ENCODE measurements around the gene CES3.
"Not testable (repeated sequence)": the region's sequence is repeated elsewhere in the genome, so short reads cannot be mapped to it uniquely, and the experiment has no call there.

The CES3 gene

DNA sequence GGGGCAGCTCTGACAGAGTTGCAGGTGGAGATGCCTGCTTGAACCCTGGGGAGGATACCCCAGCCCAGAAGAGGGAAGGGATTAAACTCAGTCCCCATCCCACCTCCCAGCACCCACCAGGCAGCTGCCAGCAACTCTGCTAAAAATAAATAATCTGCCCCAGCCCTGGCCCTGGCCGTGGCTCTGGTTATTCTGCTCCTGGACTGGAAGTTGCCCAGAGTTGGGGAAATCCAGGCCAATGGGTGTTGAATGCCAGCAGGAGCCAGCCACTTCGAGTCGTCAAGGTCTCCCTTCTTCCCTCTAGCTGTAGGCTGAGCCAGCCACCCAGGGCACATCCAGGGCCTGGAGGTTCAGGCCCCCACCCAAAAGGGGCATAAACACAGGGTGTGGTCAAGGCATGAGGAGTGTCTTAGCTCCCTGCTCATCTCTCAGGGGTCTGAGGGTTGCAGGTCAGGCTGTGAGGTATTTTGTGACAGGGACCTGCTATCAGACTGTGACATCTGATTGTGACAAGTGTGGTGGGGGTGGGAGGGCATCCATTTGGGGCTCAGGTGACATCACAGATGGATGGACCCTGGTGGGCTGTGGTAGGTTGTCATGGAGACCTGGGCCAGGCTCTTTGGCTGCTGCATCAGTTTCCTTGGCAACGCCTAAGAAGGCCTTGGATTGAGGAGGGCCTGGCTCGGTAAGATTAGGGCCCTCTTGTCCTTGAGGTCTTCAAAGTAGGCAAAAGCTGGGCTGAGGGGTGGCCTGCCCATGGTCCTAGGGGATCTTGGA, 34.7 kb upstream of the CES3 start:
- DNase-seq (ENCODE audit: low read depth in 2 of 2): no peak

DNA sequence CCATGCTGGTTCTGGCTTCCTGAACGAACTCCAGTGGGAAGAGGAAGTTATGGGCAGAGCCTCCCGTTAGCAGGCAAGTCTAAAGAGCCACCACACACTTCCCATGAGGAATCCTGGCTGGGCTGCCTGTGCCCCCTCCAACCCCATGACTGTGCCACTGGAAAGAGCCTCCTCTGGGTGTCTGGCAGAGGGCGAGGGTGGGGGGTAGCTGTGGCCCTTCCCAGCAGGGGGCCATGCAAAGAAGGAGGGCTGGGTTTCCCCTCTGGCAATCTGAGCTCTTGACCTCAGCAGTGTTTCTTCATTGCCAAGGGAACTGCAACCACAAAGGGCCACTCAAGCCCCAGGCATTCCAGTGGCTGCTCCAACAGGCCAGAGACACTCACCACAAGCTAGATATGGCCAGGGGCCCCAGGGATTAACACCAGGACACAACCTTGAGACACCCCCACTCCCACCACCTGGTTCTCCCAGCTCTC, 34.1 kb upstream of the CES3 start:
- DNase-seq (ENCODE audit: low read depth in 2 of 2): no peak

DNA sequence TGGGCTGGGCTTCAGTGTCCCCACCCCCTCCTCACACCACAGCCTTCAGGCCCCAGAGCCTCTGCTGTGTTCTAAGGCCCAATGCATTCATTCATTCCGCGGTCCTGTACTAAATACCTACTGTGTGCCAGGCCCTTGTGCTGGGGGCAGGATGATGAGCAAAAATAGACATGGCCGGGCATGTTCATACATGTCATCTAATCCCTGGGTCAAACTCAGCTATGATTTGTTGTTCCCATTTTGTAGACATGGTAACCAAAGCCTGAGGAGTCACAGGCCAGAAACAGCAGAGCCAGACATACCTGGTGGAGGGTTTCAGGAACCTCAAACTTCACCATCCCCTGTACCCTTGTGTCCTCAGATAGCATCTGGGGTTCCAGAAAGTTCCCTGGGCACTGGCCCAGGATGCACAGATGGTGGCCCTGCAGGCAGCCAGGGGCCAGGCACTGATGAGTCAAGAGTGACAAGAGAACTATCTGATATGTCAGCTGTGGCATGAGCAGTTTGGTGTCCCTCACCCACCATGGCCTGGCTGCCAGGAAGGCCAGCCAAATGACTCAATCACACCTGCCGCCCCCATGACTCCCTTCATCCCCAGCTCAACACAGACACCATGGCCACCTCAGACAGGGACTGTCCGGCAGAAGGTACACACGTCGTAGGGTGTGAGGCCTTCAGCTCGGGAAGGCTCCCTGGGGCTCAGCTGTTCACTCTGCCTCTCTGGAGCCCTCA, 33.0 kb upstream of the CES3 start:
- no peak for DNase-seq (ENCODE audit: low read depth in 2 of 2)

DNA sequence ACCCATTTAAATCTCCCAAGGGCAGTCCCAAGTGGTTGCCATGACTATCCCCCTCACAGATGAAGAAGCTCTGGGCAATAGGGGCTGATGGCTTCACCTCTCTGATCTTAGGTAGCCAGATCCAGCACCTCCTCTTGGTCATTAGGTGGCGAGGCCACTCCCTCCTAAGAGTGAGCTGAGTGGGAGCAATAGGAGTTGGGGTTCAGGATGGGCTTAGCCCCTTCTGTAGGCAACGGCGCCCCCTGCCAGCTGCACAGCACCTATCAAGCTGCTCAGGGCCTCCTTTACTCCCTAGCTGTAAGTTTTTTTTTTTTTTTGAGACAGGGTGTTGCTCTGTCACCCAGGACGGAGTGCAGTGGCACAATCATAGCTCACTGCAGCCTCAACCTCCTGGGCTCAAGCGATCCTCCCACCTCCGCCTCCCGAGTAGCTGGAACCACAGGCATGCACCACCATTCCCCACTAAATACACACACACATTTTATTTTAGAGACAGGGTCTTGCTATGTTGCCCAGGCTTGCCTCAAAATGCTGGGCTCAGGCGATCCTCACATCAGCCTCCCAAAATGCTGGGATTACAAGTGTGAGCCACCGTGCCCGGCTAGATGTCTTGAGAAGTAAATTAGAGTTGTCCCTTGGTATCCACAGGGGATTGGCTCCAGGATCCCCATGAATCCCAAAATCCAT, 32.2 kb upstream of the CES3 start:
- no peak for DNase-seq (ENCODE audit: low read depth in 2 of 2)

DNA sequence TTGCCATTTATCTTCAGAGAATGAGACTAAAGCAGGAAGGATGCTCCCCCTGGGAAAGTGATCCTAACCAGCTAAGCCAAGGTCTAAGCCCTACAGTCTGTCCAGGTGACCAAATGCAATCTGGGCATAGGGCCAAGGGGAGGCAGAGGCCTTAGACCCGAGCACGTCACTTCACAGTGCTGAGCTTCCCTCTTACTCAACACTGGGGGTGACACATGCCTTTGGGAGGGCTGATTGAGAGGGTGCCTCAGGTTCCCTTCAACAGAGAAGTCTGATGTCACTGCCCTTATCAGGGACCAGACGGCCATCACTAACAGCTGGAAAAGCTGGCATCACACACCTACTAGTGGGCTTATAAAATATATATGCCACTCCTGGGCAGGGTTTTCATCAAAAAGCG, 30.9 kb upstream of the CES3 start:
- DNase-seq (ENCODE audit: low read depth in 2 of 2): no peak

DNA sequence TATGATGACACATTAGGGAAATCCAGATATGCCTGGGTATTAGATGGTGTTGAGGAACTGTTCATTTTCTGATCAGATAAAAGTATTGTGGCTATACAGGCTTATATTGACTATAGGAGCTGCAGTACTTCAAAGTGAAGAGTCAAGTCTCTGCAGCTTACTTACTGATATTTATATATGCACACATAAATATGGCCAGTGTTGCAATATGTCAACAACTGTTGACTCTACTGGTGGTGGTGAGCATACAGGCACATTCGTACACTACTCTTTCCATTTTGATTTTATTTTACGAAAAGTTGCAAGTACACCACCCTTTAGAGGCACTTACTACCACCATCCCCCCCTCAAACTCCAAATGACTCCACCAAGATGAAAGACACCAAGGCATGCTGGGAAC, 29.4 kb upstream of the CES3 start:
- DNase-seq (ENCODE audit: low read depth in 2 of 2): no peak

DNA sequence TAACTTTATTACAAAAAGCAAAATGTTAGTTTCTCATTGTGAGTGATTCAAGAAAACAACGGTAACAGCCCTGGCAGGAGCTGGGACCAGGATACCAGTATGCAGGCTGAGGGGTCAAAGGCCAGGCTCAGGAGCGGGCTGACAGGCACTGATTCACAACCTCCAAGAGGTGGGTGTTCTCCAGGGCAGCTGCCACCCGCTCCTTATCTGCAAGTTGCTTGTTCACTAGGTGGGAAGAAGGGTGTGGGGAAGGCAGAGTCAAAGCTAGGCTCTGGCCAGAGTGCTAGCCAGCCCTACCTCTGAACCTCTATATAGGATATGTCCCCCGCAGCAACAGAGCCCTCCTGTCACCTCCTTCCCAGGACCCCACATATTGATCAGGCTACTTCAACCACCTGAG, 29.0 kb upstream of the CES3 start:
- no peak for DNase-seq (ENCODE audit: low read depth in 2 of 2)

DNA sequence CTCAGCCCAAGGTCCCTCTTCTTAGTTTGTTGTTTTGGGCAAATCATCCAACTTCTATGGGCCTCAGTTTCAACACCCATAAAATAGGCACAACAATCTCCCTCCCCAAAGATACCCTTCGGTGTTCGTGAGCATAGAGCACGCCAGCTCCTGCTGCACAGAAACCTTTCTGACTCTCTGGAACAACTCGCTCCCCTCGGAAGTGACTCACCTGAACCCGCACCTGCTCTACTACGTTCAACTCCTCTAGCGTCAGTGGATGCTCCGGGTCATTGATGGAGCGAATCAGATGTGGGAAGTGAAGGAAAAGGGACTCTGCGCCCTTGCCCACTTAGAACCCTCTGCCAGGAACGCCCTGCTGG, 27.3 kb upstream of the CES3 start:
- DNase-seq (ENCODE audit: low read depth in 2 of 2): peak; percentile 36 to 49

DNA sequence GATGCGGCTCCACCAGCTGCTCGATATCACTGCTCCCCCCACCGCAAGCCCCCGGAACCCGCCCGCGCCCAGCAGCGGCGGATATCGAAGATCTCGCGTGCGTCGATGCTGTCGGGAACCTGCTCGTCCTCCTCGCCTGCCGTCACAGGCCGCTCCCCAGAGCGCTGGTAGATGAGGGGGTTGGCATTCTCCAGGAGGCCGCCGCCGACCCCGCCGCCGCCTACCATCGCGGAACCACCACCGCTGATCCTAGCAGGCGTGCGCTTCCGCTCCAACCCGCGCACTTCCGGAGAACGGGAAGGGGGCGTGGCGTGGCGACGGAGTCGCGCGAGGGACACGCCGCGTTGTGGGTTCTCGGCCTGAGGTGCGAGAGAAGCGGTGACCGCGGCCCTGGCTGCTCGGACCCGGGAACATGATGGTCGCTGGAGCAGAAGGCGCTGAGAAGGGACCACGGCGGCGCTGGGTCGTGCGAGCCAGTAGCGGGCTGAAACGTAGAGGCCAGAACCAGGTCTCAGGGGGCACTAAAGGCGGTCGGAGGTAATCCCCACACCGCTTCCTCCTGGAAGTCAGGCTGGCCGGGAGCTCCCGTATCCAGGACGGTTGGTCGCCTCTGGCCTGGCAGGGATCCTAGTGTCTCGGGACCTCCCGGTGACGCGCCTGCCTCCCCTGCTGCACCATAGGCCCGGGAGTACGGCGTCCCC, 26.8 kb upstream of the CES3 start, which contains the start of gene CIAO2B:
Gene CIAO2B (minus strand): TSS at position 265 of the 701 bp plus-strand sequence. CDS start 38 bp downstream, at position 227.
- DNase-seq (ENCODE audit: low read depth in 2 of 2): peak; percentile 81 to 86

DNA sequence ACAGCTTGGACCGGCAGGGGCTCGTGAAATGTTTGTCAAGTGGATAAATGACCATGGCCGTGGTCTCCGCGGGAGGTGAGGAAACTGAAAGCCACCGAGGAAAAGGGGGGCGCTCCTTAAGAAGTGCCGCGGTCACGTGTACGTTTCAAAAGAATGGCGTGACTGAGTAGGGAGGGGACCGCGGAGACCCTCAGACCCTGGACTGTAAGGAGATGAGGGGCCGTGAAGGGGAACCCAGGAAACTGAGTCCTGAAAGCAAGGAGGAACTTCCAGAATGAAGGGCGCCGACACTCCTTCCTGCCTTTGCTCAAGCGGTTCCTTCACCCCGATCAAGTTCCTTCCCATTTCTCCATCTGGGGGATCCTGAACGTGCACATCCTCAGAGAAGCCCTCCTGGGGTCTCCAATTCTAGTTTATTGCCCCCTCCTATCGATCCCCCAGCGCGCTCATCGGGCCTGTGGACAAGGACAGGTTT, 26.2 kb upstream of the CES3 start:
- not testable (repeated sequence) for DNase-seq (ENCODE audit: low read depth in 2 of 2)

DNA sequence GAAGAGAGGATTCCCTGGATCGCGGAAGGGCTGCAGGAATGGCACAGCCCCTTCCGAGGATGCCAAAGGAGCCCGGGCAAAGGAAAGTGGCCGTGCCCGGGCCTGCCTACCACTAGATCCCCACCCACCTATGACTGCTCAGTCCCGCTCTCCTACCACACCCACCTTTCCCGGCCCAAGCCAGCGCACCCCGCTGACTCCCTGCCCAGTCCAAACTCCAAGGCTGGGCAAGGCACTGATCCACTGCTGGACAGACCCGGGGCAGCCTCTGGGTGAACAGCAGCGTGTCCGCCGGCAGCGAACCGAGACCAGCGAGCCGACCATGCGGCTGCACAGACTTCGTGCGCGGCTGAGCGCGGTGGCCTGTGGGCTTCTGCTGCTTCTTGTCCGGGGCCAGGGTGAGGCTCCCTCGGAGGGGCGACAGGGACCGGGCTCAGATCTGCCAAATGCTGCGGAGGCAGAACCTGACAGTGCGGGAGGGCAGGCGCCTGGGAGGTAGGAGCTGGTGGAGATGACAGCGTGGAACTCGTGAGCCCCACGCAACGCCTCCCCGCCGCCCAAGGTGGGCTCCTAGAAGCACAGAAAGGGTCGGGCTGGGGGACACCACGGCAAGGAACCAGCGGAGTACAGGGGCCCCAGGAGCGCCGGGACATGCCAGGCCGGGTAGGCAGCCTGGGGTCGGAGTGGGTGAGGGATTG, 25.6 kb upstream of the CES3 start, which contains the start of gene CES2:
Gene CES2 (plus strand): TSS at position 203 of the 698 bp plus-strand sequence. CDS start 120 bp downstream, at position 323.
- no peak for DNase-seq (ENCODE audit: low read depth in 2 of 2)

DNA sequence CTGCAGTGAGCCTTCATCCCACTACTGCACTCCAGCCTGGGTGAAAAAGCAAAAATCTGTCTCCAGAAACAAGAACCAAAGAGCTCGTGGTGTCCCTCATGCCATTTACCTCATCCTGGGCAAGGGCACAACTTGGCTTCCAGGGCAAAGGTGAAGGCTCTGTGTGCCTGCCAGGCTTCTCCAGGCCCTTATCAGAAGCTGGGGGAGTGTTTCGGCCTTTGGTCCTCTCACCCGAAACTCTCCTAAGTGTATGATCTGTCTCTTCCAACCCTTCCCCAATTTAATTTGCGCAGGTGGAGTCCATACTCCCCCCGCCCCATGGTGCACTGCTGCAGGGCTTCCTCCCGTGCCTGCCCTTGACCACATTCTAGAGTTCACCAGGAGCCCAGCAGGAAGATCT, 24.6 kb upstream of the CES3 start:
- DNase-seq (ENCODE audit: low read depth in 2 of 2): no peak

DNA sequence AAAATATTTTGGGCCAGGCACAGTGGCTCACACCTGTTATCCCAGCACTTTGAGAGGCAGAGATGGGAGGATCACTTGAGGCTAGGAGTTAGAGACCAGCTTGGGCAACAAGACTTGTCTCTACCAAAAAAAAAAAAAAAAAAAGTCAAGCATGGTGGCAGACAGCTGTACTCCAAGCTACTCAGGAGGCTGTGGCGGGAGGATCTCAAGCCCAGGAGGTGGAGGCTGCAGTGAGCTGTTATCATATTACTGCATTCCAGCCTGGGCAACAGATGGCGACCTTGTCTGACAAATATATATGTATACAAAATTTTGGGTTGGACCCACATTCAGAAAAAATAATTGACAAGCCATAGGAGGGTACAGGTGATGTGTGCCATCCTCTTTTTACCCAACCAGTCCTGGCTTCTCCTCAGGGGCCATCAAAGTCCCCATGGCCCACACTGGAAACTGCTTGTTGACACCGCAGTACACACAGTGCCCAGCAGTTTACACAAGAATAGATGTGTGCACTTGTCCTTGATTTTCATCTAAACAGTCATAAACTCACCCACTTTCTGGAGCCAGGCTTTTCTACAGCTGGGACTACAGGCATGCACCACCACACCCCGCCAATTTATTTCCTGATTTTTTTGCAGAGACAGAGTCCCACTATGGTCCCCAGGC, 24.0 kb upstream of the CES3 start:
- DNase-seq (ENCODE audit: low read depth in 2 of 2): no peak

DNA sequence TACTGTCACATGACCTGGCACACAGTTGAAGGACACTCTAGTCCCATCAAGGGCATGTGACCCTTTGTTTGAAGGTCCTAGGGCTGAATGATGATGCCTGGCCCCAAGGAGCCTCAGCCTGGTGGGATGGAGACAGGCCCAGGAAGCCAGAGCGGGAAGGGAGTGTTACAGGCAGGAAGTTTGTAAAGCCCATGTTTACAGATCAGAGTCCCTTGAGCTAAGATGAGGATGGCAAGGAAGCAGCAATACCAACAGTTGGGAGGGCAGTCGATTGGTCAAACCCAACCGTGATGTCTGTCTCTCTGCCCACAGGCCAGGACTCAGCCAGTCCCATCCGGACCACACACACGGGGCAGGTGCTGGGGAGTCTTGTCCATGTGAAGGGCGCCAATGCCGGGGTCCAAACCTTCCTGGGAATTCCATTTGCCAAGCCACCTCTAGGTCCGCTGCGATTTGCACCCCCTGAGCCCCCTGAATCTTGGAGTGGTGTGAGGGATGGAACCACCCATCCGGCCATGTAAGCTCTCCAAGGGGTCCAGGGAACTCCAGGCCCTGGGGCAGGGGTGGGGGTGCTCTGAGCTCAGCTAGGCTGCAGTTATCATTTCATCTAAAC, 23.2 kb upstream of the CES3 start:
- DNase-seq (ENCODE audit: low read depth in 2 of 2): no peak

DNA sequence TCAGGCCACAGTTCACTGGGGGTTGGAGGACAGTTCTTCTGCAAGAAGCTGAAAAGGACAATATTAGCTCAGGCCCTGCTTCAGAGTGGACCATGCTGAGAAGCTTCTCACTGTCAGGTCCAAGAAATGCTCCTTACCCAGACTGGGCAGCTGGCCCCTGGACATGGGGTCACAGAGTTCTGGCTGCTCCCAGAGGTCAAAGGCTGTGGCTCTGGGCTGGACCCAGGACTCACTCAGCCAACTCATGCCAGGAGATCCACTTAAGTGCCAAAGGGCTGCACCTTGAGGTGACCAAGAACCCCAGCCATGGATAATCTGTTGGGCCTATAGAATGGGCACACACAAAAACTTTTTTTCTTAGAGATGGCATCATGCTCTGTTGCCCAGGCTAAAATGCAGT, 21.7 kb upstream of the CES3 start:
- DNase-seq (ENCODE audit: low read depth in 2 of 2): no peak

DNA sequence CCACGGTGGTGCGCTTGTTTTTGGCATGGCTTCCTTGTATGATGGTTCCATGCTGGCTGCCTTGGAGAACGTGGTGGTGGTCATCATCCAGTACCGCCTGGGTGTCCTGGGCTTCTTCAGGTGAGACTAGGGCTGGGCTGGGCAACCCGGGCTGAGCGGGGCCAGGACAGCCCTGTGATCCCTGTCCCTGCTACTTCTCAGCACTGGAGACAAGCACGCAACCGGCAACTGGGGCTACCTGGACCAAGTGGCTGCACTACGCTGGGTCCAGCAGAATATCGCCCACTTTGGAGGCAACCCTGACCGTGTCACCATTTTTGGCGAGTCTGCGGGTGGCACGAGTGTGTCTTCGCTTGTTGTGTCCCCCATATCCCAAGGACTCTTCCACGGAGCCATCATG, 20.8 kb upstream of the CES3 start:
- DNase-seq (ENCODE audit: low read depth in 2 of 2): no peak

DNA sequence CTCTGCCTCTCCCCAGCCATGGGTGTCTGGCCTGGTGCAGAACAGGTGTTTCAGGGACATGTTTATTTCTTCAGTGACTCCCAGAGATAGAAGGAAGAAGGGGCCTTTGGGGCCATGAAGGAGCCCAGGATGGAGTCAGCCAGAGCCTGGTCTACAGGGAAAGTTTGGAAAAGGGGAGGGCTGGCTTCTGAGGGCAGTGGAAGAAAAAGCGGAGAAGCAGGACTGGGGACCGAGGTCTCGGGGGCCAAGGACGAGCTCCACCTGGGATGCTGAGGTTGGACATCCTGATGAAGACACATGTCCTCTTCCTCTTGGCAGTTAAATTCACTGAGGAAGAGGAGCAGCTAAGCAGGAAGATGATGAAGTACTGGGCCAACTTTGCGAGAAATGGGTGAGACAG, 18.1 kb upstream of the CES3 start:
- no peak for DNase-seq (ENCODE audit: low read depth in 2 of 2)

DNA sequence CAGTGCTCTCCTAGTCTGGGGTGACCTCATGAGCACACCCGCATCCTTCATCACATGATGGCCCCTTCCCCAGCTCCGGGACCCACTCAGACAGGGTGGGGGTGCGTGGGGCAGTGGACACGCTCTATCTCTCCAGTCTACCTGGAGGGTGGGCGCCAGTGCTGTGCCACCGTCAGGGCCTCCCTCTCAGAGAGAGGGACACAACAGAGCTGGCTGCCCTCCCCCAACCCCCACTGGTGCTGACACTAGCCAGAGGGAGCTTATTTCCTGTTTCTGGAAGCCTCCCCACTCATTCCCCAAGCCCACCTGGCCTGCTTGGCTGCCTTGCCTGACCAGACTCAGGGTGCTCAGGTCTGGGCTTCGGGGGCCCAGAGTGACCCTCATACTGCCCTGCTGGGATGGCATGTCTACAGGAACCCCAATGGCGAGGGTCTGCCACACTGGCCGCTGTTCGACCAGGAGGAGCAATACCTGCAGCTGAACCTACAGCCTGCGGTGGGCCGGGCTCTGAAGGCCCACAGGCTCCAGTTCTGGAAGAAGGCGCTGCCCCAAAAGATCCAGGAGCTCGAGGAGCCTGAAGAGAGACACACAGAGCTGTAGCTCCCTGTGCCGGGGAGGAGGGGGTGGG, 17.5 kb upstream of the CES3 start:
- DNase-seq (ENCODE audit: low read depth in 2 of 2): no peak

DNA sequence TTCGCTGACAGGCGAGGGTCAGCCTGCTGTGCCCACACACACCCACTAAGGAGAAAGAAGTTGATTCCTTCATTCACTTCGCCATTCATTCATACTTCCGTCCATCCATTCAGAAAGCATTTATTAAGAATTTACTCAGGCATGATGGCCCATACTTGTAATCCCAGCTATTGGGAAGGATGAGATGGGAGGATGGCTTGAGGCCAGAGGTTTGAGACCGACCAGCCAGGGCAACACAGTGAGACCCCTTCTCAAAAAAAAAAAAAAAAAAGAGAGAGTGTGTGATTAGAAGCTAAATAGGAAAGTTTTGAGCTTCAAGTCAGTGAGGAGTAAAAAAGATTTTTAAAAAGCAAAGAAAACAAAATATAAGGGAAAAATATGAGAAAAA, 17.0 kb upstream of the CES3 start:
- no peak for DNase-seq (ENCODE audit: low read depth in 2 of 2)

DNA sequence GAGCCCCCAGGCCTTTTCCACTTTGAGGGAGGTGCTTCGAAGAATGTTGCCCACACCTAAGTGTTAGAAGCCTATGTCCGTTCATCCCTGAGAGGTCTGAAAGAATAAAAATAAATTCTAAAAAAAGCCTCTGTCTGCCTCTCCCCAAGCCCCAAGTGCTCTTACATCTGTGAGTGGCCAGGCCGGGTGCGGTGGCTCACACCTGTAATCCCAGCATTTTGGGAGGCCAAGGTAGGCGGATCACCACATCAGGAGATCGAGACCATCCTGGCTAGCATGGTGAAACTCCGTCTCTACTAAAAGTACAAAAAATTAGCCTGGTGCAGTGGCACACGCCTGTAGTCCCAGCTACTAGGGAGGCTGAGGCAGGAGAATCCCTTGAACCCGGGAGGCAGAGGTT, 16.1 kb upstream of the CES3 start:
- not testable (repeated sequence) for DNase-seq (ENCODE audit: low read depth in 2 of 2)

All from stimulated activated CD4-positive, alpha-beta T cell treated with anti-CD3 and anti-CD28 coated beads, Interleukin-1b, Interleukin-23, amount 100 ng/mL, for 4 hours (primary cell).